ENCODE data around the gene RNF44. TPM values are rescaled to one million over a fixed set of nuclear protein-coding genes. Genes with fewer than 3 reads are reported as not detected.

Gene RNF44
- total and polyA plus RNA-seq, 7 donors: 7.6 to 64.0 (median 15.0) TPM

GRCh38 chr5:176574297-176574591 lies 37.0 kb upstream of the RNF44 start:
- Histone ChIP-seq H3K4me3 (no peak overlapping the region), H3K27me3 (peaks cover 0 to 16% (median 0%) of the 10 kb centered on the region in 3 donors), H3K36me3 (no peaks in the 10 kb centered on the region), H3K9me3 (no peaks in the 10 kb centered on the region), H3K4me1 (no peaks in the 10 kb centered on the region), H3K27ac (no peak overlapping the region)
- WGBS, 2 donors: 41 to 52% methylated on average over 10 of the region's 10 CpGs
- DNase-seq: no peak
- TF ChIP-seq POLR2A (IDR thresholded peaks at IDR 0.05) (no peak), EP300 (IDR thresholded peaks at IDR 0.05) (no peak), CTCF (IDR thresholded peaks at IDR 0.05) (peak in 1 of 4 experiments; percentile 3)
- intact Hi-C loops (cut with DNase I): loop anchor here (10.0 kb wide), 2 partner anchors 71 to 159 kb away; partner anchors contain the start of genes CLTB and TSPAN17

DNA sequence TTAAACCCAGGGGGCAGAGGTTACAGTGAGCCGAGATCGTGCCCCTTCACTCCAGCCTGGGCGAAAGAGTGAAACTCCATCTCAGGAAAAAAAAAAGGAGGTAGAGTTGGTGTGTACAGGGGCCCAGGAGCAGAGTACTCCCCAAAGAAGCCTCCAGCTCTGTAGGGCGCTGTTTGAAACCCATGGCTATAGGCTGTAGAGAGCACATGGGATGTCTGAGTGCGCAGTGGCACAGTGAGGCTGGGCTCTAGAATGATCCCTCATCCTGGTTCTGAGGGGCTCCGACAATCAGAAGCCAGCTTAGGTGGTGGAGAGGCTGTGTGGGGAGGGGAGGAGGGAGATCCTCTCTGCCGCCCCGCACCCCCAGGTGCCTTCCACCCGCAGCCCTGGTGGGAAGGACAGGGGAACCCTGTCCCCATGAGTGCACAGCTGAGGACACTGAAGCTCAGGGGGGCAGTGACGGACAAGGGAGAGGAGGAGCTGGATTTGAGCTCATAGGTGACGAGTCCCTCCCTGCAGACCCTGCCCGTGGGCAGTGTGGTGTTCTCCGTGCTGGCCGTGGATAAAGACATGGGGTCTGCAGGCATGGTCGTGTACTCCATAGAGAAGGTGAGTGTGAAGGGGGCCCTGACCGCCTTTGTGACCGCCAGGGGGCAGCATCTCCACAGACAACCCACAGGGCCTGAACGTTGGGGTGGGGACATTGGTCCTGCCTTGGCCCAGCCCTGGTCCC lies 36.5 kb upstream of the RNF44 start:
- DNase-seq: peak; percentile 73
- Histone ChIP-seq H3K36me3 (no peaks in the 10 kb centered on the region), H3K9me3 (no peaks in the 10 kb centered on the region), H3K4me1 (no peaks in the 10 kb centered on the region), H3K4me3 (no peak overlapping the region), H3K27me3 (peaks cover 0 to 17% (median 0%) of the 10 kb centered on the region in 3 donors), H3K27ac (no peak overlapping the region)
- 45 to 50% methylated on average over 18 of the region's 18 CpGs for WGBS, 2 donors
- intact Hi-C loops (cut with DNase I): loop anchor here (10.0 kb wide), 2 partner anchors 71 to 159 kb away; partner anchors contain the start of genes CLTB and TSPAN17
- TF ChIP-seq CTCF (IDR thresholded peaks at IDR 0.05) (peak; percentile 24 to 76 (median 60)), POLR2A (IDR thresholded peaks at IDR 0.05) (no peak)

GRCh38 chr5:176570044-176570443 lies 32.8 kb upstream of the RNF44 start:
- H3K9me3 ChIP-seq: no peaks in the 10 kb centered on the region
- H3K36me3 ChIP-seq: no peaks in the 10 kb centered on the region
- 63 to 74% methylated on average over 6 of the region's 6 CpGs for WGBS, 2 donors
- TF ChIP-seq CTCF (IDR thresholded peaks at IDR 0.05) (no peak), POLR2A (IDR thresholded peaks at IDR 0.05) (no peak), POLR2AphosphoS5 (IDR thresholded peaks at IDR 0.05) (no peak), EP300 (IDR thresholded peaks at IDR 0.05) (no peak)
- no peak overlapping the region for H3K27ac ChIP-seq
- no peak for DNase-seq
- peaks cover 0 to 23% (median 0%) of the 10 kb centered on the region in 3 donors for H3K27me3 ChIP-seq
- no peaks in the 10 kb centered on the region for H3K4me1 ChIP-seq
- intact Hi-C loops (cut with DNase I): loop anchor here (10.0 kb wide), 2 partner anchors 75 to 155 kb away; partner anchors contain the start of genes CLTB and TSPAN17
- no peak overlapping the region for H3K4me3 ChIP-seq

DNA sequence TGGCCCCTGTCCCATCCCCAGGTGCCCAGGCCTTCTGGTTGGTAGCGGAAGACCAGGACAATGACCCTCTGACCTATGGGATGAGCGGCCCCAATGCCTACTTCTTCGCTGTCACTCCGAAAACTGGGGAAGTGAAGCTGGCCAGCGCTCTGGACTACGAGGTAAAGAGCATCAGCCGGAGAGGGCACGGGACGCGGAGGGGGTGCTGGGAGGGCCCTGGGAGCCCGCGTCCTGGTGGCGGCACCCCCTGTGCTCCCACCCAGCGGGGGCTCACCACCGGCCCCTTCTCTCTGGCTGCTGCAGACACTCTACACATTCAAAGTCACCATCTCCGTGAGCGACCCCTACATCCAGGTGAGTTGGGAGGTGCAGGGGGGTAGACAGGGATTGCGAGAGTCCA lies 31.5 kb upstream of the RNF44 start:
- WGBS, 2 donors: 84 to 88% methylated on average over 18 of the region's 18 CpGs

More for the DNA sequence above, 31.5 kb upstream of the RNF44 start:
- intact Hi-C loops (cut with DNase I): no loop called here
- no peak for DNase-seq
- H3K27ac ChIP-seq: no peak overlapping the region
- no peak overlapping the region for H3K4me3 ChIP-seq
- H3K4me1 ChIP-seq: no peaks in the 10 kb centered on the region
- H3K27me3 ChIP-seq: peaks cover 0 to 21% (median 0%) of the 10 kb centered on the region in 3 donors
- H3K36me3 ChIP-seq: no peaks in the 10 kb centered on the region
- H3K9me3 ChIP-seq: no peaks in the 10 kb centered on the region
- TF ChIP-seq EP300 (IDR thresholded peaks at IDR 0.05) (no peak), CTCF (IDR thresholded peaks at IDR 0.05) (no peak), POLR2A (IDR thresholded peaks at IDR 0.05) (no peak), POLR2AphosphoS5 (IDR thresholded peaks at IDR 0.05) (no peak)

Measured in sigmoid colon (tissue), 7 donors.